NCI-H2171 treated with DMSO at 0.1 percent for 48 hours (cell line): ENCODE results near the gene AUNIP.
A peak's percentile ranks its signal among the peaks of the same experiment; 100 is the strongest.

Experiments used
- DNase-seq: peaks from one replicate; lab custom pipeline; 2025; lab: John Stamatoyannopoulos, UW

AUNIP gene

GRCh38 chr1:25888426-25888987 is 29.2 kb upstream of the AUNIP start:
- no peak for DNase-seq

GRCh38 chr1:25885602-25886001 is 26.3 kb upstream of the AUNIP start:
- no peak for DNase-seq

- no peak for DNase-seq
Observed at GRCh38 chr1:25881266-25881665, 22.0 kb upstream of the AUNIP start.

- DNase-seq = no peak
Observed at GRCh38 chr1:25880518-25880917, 21.3 kb upstream of the AUNIP start.

- no peak for DNase-seq
Observed at GRCh38 chr1:25879675-25880074, 20.4 kb upstream of the AUNIP start.

- no peak for DNase-seq
Observed at GRCh38 chr1:25878690-25879089, 19.4 kb upstream of the AUNIP start.

GRCh38 chr1:25877155-25877554 is 17.9 kb upstream of the AUNIP start:
- no peak for DNase-seq

GRCh38 chr1:25876693-25877077 is 17.4 kb upstream of the AUNIP start:
- DNase-seq = no peak

- DNase-seq = no peak
Observed at GRCh38 chr1:25875856-25876692, 16.8 kb upstream of the AUNIP start.

- peak; percentile 35 for DNase-seq
Observed at GRCh38 chr1:25875154-25875855, 16.0 kb upstream of the AUNIP start, which contains the start of gene PAQR7. TSS of gene PAQR7 (minus strand) at chr1:25875708. CDS start at chr1:25863839, 11,869 bp downstream.

GRCh38 chr1:25874635-25875153 is 15.4 kb upstream of the AUNIP start:
- DNase-seq = no peak

GRCh38 chr1:25874209-25874608 is 15.0 kb upstream of the AUNIP start:
- no peak for DNase-seq

- DNase-seq = no peak
Observed at GRCh38 chr1:25873120-25873519, 13.9 kb upstream of the AUNIP start.

GRCh38 chr1:25872713-25873112 is 13.5 kb upstream of the AUNIP start:
- no peak for DNase-seq

GRCh38 chr1:25871704-25872494 is 12.6 kb upstream of the AUNIP start:
- no peak for DNase-seq

GRCh38 chr1:25871086-25871703 is 11.9 kb upstream of the AUNIP start:
- peak; percentile 22 for DNase-seq

- no peak for DNase-seq
Observed at GRCh38 chr1:25870614-25871013, 11.4 kb upstream of the AUNIP start.

- no peak for DNase-seq
Observed at GRCh38 chr1:25869909-25870606, 10.8 kb upstream of the AUNIP start.

- no peak for DNase-seq
Observed at GRCh38 chr1:25867210-25867991, 8.1 kb upstream of the AUNIP start.

GRCh38 chr1:25866288-25866687 is 7.0 kb upstream of the AUNIP start:
- DNase-seq = no peak
